DOHH2 (cell line): Measurements from ENCODE around the gene KRT31.

Experiments
- EZH2phosphoT487 ChIP-seq: fragments of 200-600 bp; sonication (generic); IDR thresholded peaks from 2 replicates; pipeline ENCODE4 v1.6.1; 2017; ENCODE audit warnings: borderline replicate concordance, mild to moderate bottlenecking, antibody characterized with exemption, low read length, moderate library complexity, mixed read lengths
- TF ChIP-seq, protein P1 (sequence below): fragments of 200-600 bp; sonication (generic); IDR thresholded peaks from one replicate; pipeline ENCODE4 v1.5.1; 2014; ENCODE audit warnings: antibody characterized with exemption, mild to moderate bottlenecking, low read depth, low read length; ENCODE audit not compliant: poor library complexity, severe bottlenecking

GRCh38 chr17:41407226-41407625, 9.8 kb upstream of the KRT31 start:
- TF ChIP-seq, protein P1, sequence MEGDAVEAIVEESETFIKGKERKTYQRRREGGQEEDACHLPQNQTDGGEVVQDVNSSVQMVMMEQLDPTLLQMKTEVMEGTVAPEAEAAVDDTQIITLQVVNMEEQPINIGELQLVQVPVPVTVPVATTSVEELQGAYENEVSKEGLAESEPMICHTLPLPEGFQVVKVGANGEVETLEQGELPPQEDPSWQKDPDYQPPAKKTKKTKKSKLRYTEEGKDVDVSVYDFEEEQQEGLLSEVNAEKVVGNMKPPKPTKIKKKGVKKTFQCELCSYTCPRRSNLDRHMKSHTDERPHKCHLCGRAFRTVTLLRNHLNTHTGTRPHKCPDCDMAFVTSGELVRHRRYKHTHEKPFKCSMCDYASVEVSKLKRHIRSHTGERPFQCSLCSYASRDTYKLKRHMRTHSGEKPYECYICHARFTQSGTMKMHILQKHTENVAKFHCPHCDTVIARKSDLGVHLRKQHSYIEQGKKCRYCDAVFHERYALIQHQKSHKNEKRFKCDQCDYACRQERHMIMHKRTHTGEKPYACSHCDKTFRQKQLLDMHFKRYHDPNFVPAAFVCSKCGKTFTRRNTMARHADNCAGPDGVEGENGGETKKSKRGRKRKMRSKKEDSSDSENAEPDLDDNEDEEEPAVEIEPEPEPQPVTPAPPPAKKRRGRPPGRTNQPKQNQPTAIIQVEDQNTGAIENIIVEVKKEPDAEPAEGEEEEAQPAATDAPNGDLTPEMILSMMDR, result no peak
- TF ChIP-seq EZH2phosphoT487, result no peak
